ENCODE results near the gene BMPR1A. TPM values are rescaled to one million over a fixed set of nuclear protein-coding genes. Genes with fewer than 3 reads are reported as not detected.
"Not testable (repeated sequence)": the region's sequence is repeated elsewhere in the genome, so short reads cannot be mapped to it uniquely, and the experiment has no call there.

BMPR1A gene
- polyA plus RNA-seq, 1 donor: 84.9 TPM

DNA sequence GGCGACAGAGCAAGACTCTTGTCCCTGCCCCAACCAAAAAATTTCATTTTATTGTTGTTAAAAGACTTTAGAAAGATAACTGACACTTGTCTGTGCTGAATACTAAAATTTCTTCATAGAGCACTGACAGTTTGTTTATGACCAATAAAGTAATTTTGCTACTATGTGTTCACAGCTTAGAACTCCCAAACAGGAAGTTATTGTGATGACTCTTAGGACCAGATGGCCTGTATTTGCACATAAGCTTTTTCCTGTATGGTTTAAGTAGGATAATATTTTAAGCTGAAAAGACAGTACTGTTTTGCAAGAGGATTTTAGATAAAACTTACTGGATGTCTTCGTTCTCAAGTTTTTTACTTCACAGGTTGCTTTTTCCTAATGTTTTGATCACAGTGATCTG, 120.3 kb downstream of the BMPR1A start:
- no peak for DNase-seq

DNA sequence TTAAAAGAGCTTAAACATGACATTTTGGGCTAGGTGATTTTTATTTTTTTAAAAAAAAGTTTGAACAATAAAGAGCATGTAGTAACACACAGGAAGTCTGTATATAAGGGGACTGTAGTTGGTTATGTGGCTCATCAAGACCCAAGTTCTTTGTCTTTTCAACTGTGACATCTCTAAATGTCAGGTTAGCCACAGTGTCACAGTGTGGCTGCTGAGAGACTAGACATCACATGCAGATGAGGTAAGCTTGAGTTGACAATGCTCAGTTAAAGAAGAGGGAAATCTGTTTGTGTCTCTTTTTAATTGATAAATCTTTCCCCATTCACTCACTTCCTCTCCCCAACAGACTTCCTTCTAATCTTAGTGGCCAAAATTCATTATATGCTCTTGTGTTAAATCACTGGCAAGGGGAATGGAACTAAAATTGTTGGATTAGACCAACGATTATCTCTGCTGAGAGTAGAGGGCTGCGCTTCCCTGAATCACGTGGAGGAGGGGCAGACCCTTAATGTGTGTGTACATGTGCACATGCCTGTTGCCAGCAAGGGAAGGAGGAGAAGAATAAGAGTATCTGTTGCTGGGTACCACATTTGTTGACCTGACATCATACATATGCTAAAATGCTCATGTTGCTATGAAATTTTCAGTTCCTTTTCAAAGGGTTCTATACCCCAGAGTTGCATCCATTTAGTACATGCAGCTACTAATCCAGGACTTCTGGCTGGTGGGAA, 122.7 kb downstream of the BMPR1A start:
- DNase-seq: no peak

DNA sequence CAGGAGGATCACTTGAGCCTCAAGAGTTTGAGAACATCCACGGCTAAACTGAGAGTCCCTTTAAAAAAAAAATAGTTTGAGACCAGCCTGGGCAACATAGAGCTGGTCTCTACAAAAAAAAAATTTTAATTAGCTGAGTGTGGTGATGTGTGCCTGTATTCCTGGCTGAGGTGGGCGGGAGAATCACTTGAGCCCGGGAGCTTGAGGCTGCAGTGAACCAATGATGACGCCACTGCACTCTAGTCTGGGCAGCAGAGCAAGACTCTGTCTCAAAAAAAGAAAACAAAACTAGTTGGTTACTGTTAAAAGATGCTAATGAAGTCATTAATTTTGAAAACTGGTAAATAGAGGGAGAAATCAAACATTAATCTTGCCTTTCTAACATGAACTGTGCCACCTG, 124.6 kb downstream of the BMPR1A start:
- DNase-seq: no peak

DNA sequence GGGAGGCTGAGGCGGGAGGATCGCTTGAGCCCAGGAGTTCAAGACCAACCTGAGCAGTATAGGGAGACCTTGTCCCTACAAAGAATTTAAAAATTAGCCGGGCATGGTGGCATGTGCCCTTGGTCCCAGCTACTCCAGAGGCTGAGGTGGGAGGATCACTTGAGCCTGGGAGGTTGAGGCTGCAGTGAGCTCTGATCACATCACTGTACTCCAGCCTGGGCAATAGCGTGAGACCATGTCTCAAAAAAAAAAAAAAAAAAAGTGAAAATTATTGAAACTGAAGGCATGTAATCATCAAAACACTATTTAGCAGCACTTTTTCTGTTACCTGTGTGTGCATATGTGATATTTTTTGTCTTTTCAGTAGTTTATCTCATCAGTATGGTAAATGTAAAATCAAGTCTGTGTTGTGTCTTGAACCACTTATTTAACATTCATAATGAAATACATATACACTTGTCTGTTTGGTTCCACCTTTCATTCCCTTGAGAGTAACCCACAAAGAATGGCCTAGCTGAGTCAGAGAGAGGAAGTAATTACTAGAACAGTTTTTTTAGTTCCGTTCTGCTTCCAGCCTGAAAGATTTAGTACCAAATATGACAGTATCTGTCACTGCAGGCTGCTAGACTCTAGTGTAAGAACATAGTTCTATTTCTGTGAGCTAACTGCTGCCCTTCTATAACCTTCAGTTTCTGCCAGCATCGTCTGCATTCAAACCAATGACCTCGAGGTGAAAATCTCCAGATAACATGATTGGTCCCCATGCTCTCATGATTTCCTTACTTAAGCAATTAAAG, 132.4 kb downstream of the BMPR1A start:
- DNase-seq: no peak

DNA sequence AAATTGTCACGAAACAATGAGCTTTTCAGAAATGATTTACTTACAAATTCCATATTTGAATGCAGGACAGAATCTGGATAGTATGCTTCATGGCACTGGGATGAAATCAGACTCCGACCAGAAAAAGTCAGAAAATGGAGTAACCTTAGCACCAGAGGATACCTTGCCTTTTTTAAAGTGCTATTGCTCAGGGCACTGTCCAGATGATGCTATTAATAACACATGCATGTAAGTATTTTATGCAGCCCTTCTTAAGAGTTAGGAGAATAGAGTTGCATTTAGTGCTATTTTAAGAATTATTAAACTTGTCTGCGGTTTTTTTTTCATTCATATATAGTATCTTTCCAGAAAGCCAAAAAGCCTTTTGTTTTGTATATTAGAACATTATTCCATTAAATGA, 133.6 kb downstream of the BMPR1A start:
- DNase-seq: no peak

DNA sequence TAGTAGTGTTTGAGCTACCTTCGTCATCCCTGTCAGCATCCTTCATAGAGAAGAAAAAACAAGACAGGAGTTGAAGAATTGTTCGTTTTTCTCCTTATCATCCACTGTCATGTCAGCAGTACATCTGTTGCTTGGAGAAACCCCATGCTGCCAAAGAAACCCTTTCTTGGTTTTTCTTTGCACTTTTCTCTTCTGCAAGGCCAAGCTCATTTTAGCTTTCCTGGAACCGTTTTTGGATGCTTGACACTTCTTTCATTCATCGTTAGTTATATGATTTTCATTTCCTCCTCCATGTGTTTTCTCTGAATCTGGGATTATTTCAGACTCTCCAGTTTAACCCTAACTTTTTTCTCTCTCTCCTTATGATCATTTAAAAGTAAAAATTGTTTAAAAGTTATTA, 142.1 kb downstream of the BMPR1A start:
- no peak for DNase-seq

DNA sequence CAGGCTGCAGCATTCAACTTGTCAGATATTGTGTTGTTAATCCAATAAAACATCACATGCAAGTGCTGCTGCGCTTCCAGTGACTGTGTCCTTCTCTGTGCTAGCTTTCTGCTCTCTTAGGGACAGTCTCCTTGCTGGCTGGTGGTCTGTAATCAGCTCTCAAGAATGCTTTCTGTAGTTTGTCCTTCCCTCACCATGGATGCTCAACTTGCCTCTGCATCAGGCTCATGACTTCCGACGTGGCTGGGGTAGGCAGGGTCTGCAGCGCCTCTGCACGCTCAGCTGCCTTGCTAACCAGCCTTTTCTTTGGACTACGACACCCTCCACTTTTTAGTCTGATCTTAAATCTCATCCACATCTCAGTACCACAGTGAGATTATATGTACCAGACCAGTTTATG, 142.7 kb downstream of the BMPR1A start:
- DNase-seq: no peak

DNA sequence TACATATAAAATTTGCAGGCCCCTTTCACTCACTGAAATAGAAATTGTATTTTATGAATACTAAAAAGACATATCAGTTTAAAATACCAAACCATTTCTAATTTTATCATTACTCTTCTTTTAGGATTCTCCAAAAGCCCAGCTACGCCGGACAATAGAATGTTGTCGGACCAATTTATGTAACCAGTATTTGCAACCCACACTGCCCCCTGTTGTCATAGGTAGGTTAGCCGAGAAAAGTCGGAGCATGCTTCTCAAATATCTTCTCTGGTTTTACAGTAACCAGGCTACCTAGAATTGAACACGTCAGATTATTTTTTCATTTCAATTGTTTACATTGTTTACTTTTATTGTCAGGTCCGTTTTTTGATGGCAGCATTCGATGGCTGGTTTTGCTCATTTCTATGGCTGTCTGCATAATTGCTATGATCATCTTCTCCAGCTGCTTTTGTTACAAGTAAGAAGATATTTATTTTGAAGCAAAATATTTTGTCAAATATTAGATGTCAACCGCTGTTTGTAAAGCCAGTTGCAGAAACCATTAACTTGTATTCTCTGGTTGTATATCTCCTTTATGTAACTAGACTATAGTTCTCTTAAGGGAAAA, 143.4 kb downstream of the BMPR1A start:
- DNase-seq: peak; percentile 77

DNA sequence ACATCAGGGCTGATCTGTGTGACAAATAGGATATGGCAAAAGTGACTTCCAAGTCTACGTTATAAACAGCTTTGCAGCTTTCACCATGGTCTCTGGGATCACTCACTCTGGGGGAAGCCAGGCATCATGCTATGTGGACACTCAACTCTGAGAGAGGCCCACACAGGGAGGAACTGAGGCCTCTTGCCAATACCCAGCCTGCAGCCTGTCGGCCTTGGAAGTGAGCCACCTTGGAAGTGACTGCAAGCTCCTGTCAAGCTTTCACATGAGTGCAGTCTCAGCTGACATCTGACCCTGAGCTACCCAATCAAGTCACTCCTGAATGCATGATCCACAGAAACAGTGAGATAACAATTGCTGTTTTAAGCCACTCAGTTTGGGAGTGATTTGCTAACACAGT, 144.5 kb downstream of the BMPR1A start:
- DNase-seq: no peak

DNA sequence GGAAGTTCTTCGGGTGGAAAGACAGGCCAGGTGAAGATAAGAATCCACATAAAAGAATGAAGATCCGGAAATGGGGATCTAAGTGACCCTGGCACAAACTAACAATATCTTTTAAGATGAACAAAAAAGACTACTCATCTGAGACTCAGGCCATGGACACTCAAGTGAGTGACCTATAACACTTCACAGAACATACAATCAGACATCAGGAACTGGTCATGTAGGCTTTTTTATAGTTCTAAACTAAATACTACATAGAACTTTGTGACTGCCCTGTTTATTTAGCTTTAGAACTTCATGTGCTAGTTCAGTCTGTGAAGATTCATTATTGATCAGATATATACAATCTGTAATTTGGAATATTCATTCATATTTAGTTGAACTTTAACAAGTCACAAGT, 148.2 kb downstream of the BMPR1A start:
- no peak for DNase-seq

DNA sequence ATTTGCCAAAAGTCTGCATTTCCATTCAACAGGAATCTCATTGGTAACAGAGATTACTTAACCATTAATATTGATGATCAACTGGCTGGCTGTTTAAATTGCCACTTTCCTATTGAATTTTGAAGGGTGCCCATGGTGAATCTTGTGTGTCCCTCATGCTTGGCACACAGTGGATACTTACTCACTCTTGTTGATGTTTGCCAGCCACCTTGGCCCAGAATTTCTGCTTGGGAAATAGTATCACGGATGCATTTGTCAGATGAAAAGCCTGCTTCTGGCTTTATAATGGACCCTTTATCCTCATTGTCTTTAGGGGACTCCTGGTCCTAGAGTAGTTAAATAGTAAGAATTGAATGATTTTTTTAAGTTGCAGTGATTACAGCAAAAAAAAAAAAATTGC, 149.0 kb downstream of the BMPR1A start:
- no peak for DNase-seq

DNA sequence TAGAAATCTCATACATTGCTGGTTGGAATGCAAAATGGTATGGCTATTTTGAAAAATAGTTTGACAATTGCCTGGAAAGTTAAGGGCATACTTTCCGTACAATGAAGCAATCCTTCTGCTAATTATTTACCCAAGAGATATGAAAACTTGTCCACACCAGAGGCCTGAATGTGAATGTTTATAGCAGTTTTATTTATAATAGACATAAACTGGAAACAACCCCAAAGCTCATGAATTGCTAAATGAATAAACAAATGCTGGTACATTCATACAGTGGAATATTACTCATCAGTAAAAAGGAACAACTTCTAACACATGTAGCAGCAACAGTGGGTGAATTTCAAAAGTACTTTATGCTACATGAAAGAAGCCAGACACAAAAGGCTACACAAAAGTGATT, 158.3 kb downstream of the BMPR1A start:
- DNase-seq: no peak

DNA sequence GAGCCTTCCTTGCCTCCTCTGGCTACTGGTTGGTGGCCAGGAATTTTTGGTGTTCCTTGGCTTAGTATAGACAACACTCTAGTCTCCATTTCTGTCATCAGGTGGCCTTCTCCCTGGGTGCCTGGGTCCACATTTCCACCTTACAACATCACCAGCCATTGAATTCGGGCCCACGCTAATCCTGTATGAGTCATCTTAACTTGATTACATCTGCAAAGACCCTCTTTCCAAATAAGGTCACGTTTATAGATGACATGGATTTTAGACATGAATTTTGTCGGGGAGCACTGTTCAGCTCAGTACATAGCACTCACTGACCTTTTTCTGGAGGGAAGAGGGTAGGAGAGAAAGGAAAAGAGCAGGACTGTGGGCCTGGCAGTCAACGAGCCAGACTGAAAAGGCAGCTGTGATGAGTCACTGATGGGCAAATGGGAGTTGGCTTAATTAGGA, 161.6 kb downstream of the BMPR1A start:
- DNase-seq: no peak

DNA sequence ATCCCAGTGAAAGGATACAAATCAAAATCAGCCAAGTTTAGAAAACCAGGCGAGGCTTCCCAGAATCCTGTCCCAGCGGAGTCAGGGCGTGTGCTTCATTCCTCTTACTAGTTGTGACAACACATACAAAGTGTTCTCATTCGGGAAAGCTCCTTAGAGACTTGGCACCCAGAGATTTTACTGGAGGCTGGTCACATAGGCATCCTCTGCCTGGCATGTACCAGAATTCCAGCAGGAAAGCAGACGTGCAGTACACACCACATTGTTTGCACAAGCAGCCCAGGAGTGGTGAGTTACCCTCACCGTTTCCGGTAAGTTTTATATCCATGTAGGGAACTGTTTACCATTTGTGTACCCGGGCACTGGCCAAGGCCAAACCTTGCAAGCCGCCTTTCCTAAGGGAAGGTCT, 166.1 kb downstream of the BMPR1A start:
- DNase-seq: no peak

DNA sequence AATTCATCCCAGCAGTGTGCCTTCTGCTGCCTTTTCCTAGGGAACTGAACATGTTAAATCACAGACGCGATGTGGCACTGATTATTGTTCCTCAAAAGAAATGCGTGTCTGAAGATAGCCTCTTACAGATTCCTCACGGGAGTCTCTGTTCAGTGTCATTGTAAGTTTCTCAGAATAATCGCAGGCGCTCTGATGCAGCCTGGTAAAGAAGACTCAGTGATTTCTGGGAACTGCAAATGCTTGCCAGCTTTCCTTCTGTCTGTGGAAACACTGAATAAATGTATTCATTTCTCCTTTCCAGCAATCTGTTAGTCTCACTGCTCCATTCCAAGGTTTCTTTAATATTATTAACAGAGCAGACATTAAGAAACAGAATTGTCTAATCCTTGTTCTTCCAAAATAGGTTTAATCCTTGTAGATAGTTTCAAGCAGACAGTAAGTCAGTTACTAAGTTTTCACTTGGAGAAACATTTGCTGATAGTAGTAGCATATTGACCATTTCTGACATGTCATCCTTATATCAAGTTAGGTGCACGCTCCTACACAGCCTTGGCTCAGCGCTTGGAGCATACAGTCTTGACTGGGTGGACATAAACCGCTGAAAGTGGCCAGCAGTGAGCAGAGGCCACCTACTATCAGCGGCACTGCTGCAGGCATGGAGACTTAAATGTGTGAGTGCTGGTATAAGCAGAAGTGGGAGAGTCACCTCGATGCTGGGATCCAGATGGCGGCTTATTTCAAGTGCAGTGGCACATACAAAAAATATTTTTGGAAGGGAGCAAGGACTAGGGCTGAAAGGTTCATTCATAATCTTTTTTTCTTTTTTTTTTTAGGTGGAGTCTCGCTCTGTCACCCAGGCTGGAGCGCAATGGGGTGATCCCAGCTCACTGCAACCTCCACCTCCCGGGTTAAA, 173.3 kb downstream of the BMPR1A start:
- no peak for DNase-seq

DNA sequence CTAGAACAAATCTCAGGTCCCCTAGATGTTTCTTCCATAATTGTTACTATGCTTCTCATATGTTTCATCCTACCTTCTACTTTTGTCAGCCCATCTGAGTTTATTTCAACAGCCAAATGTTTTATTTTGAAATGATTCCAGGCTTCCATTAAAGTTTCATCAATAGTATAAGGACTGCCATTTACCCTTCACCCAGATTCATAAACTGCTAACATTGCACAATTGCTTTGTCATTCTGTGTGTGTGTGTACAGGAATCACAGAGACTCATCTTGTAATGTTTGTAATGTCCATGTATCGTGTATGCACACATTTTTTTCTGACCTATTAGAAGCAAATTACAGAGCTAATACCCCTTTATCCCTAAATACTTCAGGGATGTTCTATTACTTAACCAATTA, 175.5 kb downstream of the BMPR1A start:
- no peak for DNase-seq

DNA sequence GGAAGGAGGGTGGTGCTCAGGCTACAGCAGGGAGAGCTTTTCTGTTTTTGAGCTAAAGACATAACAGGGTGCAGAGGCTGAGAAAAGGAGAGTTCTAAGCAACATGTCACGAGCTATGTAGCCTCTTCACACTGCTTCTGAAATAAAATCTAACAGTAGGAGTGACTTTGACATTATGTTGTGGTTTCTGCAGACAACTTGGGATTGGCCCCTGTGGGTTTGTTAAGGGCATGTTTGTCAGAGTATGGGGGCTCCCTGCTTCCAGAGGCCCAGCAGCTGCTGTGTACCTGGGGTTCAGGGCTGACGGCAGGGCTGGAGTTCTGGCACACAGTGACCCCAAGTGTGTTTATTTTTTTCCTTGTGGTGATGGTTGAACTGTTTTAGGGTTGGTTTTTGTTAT, 176.3 kb downstream of the BMPR1A start:
- DNase-seq: no peak

DNA sequence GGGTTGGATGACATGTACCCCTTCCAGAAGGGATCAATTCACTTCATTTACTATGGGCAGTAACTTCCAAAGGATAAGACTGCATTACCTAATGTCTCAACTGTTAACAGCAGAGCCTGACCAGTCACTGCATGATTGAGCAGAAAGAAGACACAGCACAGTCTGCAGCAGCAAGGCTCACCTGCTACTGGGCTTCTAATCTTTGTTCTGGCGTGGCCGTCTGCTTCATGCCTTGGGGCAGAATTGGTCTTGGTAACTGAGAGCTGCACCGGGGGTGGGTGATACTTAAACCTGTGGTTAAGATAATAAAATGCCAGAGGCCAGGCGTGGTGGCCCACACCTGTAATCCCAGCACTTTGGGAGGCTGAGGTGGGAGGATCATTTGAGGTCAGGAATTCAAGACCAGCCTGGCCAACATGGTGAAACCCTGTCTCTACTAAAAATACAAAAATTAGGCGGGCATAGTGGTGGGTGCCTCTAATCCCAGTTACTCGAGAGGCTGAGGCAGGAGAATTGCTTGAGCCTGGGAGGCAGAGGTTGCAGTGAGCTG, 177.8 kb downstream of the BMPR1A start:
- not testable (repeated sequence) for DNase-seq

DNA sequence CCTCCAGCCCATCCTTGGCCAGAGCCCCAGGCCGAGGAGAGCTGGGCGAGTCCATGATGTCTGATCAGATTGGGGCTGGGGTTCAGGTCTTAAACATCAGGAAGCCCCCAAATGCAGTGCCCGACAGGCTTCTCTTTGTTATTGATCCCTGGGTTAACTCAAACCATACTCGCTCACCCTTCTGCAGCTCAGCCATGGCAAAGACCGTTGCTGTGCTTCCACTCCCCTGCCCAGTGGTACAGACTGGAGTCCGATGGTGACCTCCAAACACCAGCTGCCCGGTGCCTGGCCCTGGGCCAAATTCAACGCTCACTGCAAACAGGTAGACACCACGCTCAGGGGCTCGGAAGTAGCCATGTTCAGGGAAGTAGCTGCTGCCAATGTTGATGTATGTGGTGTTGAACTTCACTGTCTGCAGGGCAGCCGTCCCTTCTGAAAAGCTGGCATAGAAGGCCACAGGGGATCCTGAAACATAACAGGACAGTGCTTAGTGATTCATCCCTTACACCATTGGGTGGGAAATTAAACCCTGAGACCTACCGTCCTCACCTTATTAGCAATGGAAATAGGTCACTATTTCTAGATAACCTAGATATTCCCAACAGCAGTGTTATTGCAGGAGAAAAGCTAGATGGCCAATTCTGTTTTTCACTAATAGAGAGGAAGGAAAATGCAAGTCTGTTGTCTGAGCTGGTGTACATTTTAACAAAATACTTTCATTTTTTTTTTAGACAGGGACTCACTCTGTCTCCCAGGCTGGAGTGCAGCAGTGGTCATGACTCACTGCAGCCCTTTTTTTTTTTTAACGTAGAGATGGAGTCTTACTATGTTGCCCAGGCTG, 180.5 kb downstream of the BMPR1A start:
- no peak for DNase-seq

DNA sequence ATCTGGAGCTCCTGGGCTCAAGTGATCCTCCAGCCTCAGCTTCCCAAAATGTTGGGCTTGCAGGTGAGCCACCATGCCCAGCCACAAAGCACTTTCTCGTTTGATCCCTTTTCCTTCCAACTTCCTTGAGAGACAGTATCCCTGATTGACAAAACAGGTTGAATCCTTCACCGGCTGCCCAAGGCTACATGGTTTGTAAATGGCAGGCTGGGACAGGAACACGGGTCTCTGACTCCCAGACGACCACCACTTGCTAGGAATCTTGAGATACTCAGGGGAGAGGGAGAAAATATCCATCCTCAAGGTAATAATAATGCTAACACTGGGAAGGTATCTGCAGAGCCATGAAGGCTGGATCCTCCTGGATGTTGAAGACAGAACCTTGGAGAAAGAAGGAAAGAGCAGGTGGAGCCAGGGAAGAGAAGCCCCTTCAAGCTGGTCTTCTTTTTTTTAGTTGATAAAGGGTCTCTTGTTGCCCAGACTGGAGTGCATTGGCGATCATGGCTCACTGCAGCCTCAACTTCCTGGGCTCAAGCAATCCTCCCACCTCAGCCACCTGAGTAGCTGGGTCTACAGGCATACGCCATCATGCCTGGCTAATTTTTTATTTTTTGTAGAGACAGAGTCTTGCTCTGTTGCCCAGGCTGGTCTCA, 181.2 kb downstream of the BMPR1A start:
- DNase-seq: no peak
